Head of caudate nucleus (tissue), 42 donors: ENCODE results near the gene DQX1.
"Not testable (repeated sequence)": the region's sequence is repeated elsewhere in the genome, so short reads cannot be mapped to it uniquely, and the experiment has no call there.

Experiments
- DNase-seq, 42 donors: peaks; one replicate each; pipeline versions ENCODE4 v3.0.0 to v3.0.0-alpha.2; 2020 to 2021; ENCODE audit warnings: mixed read lengths in 7 of 42
- intact Hi-C: fragments of 100-400 bp; cut with DNase I; formaldehyde crosslinking; loops from one replicate; pipeline ENCODE4 v1.15.0; 2022

Gene DQX1, protein sequence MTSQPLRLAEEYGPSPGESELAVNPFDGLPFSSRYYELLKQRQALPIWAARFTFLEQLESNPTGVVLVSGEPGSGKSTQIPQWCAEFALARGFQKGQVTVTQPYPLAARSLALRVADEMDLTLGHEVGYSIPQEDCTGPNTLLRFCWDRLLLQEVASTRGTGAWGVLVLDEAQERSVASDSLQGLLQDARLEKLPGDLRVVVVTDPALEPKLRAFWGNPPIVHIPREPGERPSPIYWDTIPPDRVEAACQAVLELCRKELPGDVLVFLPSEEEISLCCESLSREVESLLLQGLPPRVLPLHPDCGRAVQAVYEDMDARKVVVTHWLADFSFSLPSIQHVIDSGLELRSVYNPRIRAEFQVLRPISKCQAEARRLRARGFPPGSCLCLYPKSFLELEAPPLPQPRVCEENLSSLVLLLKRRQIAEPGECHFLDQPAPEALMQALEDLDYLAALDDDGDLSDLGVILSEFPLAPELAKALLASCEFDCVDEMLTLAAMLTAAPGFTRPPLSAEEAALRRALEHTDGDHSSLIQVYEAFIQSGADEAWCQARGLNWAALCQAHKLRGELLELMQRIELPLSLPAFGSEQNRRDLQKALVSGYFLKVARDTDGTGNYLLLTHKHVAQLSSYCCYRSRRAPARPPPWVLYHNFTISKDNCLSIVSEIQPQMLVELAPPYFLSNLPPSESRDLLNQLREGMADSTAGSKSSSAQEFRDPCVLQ

DNA sequence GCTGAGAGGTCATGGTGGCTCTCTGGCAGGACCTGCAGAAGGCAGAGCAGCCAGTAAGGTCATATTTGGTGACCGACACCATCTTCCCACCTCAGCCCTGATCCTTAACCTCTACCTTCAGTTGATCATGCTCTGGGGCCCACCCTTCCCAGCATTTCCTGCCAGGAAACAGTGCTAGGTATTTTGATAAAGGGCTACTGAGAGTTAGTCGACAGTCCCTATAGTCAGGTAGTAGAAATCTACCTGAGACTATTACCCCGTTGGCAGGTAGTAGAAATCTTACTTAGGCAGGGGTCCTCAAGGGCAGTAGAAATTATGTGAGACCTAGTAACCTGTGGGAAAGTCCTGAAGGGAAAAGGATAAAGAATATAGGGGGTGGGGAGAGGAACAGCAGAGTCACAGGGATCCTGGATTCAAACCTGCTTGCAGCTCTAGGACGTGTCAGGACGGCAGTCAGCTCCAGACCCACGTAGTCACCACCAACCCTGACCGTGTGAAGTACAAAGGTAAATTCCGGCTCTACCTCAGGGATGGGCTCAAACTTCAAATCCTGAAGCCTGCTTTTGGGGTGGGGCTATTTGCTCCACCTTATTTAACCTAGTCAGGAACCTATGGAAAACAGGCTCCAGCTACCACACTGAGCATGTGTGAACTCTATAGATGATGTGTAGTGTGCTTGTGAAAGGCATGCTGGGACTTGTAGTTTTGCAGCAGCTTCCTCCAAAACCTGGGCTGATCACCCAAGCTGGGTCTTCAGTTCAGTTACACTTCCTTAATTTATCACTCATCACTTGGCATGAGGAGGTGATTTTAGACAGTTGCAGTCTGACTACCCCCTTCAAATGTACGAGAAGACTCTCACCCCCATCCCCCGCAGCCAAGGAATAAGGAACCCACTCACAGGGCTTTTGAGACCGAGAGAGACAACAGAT is at the start of gene DQX1:
DQX1 (minus strand) TSS at position 515 of the 932 bp plus-strand sequence; CDS start at position 13, 502 bp downstream.
- peak in 20 of 42 donors; percentile 7 to 67 (median 36) for DNase-seq
- intact Hi-C loops = no loop called here

DNA sequence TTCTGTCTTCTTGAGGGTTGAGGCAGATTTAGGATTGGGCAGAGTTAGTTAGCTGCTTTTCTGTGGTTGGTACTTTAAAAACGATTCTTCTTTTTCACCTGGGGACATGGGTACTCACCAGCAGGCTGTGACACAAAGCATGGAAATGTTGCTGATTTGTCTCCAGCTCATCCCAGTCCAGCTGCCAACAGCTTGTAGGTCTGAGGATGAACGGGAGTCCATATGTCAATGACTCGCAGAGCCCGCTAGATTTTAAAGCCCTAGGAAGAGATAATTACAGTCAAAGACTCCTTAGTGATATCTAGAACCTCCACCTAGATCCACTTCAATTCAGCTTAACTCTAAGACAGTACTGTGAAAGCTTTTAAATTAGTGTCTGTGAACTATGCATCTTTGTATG is 49.3 kb upstream of the DQX1 start:
- intact Hi-C loops = no loop called here
- DNase-seq = no peak

DNA sequence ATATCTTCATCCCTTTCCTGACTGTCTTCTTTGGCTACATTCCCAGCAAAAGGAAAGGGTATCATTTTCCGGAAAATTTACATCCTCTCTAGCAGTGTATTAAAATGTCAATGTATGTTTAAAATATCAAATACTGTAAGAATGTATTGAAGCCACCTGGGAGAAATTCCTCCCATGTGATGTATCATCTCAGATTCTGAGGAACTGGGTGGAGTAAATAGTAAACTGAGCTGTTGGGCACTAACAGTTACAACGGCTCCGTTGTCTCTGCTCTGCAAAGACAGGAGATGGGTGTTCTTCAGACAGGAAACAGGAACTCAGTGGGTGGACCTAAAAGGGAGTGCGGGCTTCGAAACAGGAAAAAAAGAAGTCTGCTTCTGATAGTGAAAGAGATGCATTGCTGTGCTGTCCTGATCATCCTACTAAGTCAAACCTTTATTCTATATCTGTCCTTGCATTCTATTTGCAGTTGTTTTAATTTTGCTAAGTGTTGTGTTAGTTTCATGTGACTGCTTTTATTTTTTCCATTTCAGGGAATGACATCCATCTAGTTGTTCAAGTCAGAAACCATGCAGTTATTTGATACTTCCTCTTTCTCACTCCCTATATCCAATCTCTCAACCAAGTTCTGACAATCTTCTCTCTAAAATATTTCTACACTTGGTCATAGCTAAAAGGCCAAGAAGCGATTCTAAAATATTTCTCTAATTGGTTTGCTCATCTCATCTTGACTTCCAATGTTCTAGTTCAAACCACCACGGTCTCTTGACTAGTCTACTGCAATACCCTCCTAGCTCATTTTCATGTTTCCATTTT is 47.9 kb upstream of the DQX1 start:
- DNase-seq = peak in 1 of 42 donors; percentile 30
- intact Hi-C loops = no loop called here

DNA sequence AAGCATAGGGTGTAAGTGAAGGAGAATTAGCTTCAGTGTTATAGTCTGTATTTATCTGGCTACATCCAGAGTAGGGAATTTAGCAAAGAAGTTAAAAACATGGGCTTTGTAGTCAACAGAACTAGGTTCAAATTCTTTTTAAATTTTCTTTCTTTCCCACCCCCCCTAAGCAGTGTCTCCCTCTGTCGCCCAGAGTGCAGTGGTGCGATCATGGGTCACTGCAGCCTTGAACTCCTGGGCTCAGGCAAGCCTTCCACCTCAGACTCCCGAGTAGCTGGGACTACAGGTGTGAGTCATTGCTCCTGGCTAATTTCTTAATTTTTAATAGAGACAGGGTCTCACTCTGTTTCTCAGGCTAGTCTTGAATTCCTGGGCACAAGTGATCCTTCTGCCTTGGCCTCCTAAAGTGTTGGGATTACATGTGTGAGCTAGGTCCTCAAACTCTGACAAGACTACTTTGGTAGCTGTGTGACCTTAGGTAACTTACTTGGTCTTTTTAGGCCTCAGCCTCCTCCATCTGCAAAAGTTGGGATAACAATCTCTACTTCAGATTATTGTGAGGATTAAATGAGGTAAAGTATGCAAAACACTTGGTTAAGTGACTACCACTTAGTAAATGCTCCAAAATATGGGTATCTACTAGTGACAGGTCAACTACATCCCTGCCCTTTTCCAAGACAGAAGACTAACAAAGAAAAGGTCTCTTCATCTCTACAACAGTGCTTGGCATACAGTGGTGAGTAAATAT is 46.3 kb upstream of the DQX1 start:
- DNase-seq = no peak
- intact Hi-C loops = no loop called here

DNA sequence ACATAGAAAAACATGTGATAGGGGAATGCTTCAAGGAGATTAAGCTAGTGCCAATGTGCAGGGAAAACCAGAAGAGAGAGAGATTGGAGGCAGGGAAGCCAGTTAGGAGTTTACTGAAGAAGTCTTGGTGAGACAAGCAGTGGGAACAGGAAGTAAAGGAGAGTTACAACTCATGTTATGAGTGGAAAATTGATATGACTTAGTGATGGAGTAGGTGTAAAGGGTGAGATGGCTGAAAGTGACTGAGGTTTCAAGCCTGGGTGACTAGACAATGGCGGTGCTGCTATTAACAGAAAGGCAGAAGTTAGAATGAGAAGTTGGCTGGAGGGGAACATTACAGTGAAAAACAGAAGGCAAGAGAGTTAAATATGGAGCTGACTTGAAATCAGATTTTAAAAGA is 45.0 kb upstream of the DQX1 start:
- intact Hi-C loops = no loop called here

DNA sequence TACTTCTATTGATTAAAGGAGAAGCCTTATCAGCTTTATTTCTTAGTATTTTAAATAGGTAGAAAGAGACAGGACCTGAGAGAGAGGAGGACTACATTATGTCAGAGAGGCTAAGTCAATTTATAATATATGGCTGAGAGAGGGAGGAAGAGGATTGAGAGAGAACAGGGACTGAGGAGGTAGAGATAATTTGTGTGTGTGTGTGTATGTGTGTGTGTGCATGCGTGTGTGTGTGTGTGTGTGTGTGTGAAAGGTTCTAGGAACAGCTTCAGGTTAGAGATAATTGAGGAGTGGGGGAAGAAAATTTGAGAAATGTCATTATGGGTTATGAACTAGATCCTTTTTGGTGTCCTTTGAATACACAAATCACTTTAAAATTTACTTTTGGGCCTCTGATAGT is 43.7 kb upstream of the DQX1 start:
- DNase-seq = no peak
- intact Hi-C loops = no loop called here

More for the DNA sequence above, 45.0 kb upstream of the DQX1 start:
- DNase-seq = no peak

DNA sequence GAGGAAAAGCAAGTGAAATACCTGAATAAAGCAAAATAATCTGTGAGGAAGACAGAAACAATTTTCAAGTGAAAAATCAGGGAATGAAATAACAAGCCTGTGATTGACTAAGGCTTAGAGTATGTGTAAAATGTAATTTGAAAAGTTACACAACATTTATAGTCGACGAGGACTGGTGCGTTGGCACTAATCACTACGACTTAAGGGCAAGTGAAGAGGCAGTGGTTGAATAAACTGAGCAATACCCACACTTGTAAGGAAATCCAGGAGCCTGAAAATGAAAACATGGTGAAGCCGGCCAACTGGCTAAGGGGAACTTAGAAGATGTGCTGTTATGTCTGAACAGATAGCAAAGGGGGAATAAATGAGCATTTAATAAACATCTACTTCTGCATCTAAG is 41.9 kb upstream of the DQX1 start:
- no peak for DNase-seq
- intact Hi-C loops = no loop called here

DNA sequence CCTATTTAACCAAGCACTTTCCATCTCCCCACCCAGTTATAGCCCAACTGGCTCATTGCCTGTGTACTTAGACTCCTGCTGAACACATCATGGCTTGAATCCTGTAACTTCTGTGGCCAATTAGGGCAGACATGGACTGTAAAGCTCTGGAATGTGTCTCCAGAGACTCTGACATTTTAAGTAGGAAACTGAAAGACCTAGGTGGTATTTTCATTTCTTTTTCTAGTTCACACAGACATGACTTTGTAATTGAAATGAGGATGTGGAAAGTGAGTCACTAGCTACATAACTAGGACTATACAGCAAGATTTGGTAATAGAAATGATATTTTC is 40.7 kb upstream of the DQX1 start:
- intact Hi-C loops = no loop called here

DNA sequence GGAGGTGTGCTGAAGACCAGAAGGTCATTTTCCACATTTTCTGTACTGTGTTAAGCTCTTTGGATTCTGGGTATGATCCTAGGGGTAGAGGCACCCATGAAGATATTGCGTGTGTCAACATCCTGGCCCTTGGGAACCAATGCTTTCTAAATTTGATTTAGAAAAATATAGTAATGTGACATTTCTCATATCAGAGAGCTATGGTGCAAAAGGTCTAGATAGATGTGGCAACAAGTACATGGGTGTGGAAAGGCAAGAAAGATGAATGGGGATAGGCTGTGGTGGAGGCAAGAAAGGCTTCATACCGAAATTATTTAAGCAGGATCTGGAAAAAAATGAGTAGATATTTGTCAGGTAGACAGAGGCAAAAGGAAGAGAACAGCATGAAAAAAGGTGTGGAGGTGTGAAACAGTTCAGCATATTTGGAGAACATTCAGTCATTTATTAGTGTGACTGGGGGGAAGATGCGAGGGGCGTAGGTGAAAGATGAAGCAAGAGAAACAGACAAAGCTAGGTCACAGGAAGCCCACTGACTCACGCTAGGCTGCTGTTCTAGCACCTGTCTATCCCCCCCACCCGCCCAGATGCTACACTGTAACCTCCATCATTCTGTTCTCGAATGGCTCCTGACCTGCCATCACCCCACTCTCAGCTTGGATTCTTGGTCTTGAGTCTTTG is 40.2 kb upstream of the DQX1 start:
- DNase-seq = no peak

More for the DNA sequence above, 40.7 kb upstream of the DQX1 start:
- DNase-seq = no peak

DNA sequence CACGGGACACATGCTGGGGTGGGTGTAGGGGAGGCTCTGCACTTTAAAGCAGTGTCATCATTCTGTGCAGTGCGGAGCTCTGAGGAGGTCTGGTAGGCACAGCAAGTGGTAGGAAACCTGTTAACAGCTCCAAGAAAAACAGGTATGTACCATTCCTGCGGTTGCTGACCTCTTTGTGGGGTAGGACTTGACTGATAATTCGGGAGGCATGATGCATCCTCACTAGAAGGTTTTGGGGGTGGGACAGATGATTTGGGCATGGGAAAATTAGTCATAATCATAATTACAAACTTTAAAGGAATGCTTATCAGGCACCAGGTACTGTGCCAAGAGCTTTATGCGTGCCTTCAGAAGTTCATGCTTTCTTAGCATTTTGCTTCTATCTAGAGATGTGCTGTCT is 38.2 kb upstream of the DQX1 start:
- intact Hi-C loops = no loop called here
- no peak for DNase-seq

More for the DNA sequence above, 40.2 kb upstream of the DQX1 start:
- intact Hi-C loops = no loop called here

DNA sequence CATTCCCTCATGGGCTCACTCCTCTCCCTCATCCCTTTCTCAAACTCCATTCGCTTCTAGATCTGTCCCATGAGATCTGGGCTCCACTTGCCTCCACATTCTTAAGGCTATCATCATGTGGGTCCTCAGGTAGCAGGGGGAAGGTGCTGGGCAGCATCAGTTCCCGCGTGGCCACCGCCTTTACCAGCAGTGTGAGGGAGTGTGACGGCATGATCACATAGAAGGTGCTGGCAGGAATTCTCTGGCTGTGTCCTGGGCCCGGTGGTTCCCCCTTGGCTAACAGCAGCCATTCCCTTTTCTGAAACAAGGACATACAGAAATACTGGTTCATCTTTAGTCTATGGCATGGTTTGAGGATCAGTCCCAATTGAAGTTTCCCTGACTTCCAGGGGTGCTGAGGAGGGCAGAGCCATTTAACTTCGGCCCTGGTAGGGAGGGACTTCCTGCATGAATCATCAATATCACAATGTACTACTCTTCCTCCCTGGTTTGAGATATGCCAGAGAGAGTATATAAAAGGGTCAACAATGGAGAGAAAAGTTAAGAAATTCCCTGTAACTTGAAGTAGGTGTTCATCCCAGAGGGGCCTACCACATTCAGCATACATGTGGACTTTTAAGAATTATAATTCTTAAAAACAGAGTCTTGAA is 36.2 kb upstream of the DQX1 start:
- intact Hi-C loops = no loop called here
- no peak for DNase-seq

DNA sequence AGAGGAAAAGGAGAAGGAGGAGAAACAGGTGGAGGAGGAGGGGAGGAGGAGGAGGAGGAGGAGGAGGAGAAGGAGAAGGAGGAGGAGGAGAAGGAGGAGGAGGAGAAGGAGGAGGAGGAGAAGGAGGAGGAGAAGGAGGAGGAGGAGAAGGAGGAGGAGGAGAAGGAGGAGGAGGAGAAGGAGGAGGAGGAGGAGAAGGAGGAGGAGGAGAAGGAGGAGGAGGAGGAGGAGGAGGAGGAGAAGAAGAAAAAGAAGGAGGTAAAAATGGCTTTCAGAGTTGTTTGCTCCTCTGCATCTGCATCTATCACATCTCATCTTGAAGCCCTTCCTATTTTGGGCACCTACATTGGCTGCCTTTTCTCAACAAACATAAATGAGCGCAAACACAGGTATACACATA is 35.0 kb upstream of the DQX1 start:
- intact Hi-C loops, DNase-seq: not testable (repeated sequence)

DNA sequence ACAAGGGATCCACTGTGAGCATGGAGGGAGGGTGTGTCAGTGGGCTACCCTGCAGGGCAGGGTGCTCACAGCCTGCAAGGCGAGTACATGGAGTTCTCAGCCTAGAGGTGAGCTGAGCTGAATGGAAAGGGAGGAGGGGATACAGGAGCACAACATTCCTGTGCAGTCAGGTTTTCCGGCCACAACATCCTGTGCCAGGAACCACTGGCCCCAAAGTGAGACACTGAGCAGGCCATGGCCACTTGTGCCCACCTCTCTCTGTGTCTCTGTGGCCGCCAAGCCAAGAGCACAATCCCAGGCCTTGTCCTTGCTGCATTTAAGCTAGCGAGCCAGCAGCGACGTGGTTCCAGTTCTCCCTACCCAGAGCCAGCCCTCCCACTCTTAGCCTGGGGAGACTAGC is 34.6 kb upstream of the DQX1 start:
- no peak for DNase-seq
- intact Hi-C loops = no loop called here

DNA sequence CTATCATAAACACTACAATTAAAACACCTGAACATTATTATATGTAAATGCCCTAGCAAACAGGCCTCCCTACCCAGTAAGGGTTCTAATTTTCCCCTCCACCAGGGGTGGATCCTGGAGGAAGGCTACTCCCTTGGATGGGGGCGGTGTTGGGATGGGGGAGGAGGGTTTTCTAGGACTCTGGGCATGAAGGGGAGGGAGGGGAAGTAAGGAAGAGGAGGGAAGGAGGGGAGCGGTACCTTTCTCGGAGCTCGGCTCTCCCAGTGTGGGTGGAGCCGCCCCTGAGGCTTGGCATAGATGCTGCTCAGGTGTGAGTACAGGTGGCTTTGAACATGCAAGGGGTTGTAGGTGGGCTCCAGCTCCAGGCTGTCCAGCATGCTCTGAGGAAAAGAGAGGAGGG is 33.9 kb upstream of the DQX1 start:
- no peak for DNase-seq
- intact Hi-C loops = no loop called here

DNA sequence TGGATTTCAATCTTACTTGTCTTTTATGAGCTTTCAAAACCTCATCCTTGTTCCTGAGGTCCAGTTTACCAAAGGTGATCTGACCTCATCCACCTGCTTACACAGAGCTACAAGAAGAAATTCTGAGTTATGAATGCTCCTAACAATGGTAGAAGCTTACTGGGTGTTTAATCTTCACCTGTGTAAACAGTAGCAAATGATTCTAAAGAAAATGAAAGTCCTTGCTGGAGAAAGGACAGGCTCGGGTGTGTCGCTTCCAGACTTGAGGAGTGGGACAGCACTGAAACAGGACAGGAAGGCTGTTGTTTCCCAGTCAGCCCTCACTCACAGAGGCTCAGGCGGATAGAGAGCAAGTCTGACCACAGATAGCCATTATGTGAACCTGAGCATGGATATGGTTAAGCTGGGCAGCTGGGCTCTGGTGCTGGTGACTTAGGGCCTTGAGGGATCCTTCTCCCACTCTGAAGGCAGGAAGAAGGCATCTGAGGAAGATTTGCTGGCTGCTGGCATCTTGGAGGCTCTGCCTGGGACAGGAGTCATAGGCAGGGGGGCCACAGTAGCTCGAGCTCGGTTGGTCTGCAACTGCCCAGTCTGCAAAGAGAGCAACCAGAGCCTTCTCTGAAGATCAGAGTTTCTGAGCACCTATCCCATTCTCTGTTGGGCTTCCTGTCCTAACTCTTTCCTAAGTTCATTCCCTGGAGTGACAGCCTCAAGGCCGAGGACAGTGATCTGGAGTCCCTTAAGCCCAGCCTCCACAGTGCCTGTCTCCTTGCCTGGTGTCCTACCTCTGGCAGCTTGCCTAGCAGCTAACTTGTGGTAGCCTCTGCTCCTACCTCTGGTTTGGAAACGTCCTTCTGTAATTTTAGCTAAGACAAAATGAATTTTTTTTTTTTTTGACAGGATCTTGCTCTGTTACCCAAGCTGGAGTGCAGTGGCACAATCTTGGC is 32.5 kb upstream of the DQX1 start:
- DNase-seq = no peak
- intact Hi-C loops = no loop called here

DNA sequence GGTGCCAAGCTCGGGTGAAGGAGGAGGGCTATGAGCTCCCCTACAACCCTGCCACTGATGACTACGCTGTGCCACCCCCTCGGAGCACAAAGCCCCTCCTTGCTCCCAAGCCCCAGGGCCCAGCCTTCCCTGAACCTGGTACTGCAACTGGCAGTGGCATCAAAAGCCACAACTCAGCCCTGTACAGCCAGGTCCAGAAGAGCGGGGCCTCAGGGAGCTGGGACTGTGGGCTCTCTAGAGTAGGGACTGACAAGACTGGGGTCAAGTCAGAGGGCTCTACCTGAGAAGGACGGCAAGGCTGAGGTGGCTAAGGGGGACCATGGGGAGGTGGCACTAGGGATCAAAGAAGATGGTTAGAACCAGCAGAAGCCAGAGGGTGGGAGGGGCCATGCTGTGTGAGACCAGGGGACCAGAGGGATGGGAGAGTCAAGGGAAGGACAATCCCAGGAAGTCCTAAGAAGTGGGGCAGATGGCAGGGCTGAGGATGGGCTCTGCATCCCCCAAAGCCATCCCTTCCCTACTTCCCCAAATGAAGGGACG is 30.9 kb upstream of the DQX1 start:
- DNase-seq = no peak
- intact Hi-C loops = no loop called here
